Fibroblast of pulmonary artery (primary cell): ENCODE results near the gene DRC1.

Experiments
- DNase-seq: peaks from one replicate; pipeline ENCODE4 v3.0.0-alpha.2; 2010; ENCODE audit warnings: low read depth
- H3K4me3 ChIP-seq: replicated peaks from 2 replicates; pipeline ENCODE4 v1.5.1; 2011; ENCODE audit warnings: low read depth, mild to moderate bottlenecking, control low read depth, low read length, moderate library complexity
- CTCF ChIP-seq: IDR thresholded peaks from 2 replicates; pipeline ENCODE4 v1.5.1; 2011; ENCODE audit warnings: mild to moderate bottlenecking, control low read depth, low read length, inconsistent platforms; ENCODE audit errors: missing control alignments

Gene DRC1

DNA sequence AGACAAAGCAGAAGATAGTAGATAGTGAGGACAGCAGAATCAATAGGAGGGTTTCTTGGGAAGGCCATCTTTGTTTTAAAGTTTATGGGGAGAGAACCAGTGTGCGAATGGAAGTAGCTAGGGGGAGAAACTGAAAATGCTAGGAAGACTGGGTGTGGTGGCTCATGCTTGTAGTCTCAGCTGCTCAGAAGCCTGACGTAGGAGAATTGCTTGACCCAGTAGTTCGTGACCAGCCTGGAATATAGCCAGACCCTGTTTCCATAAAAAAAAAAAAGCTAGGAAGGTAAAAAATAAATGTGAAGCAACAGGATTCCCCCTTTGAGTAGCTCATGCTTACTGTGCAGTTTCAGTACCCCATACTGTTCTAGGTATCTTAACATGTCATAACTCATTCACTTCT, 19.2 kb upstream of the DRC1 start:
- no peak overlapping the region for H3K4me3 ChIP-seq
- DNase-seq = no peak
- TF ChIP-seq CTCF = no peak

DNA sequence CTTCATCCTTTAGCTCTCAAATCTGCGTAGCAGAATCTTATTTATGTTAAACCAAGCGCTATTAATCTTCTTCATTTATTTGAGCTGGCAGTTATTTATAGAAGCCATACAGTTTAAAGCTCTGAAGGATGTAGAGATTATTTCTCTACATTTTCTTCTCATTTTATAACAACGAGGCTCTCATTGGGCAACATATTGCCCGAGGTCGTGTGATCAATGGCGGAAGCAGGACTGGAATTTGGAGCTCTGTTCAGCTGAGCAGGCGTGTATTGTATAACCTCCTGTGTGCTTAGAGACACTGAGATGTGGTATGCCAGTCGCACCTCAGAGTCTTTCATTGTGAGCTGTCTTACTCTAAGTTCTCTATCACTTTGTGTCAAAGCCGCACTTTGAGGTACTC, 17.5 kb upstream of the DRC1 start:
- no peak for DNase-seq
- no peak for TF ChIP-seq CTCF
- H3K4me3 ChIP-seq = no peak overlapping the region

GRCh38 chr2:26384597-26384996, 17.1 kb upstream of the DRC1 start:
- TF ChIP-seq CTCF = no peak
- DNase-seq = no peak

GRCh38 chr2:26387189-26387588, 14.5 kb upstream of the DRC1 start:
- H3K4me3 ChIP-seq = no peak overlapping the region
- no peak for TF ChIP-seq CTCF
- no peak for DNase-seq

More at GRCh38 chr2:26384597-26384996, 17.1 kb upstream of the DRC1 start:
- H3K4me3 ChIP-seq = no peak overlapping the region

- no peak for DNase-seq
- no peak for TF ChIP-seq CTCF
- H3K4me3 ChIP-seq = no peak overlapping the region
Observed at GRCh38 chr2:26394694-26395093, 7.0 kb upstream of the DRC1 start.

GRCh38 chr2:26395394-26395793, 6.3 kb upstream of the DRC1 start:
- no peak for TF ChIP-seq CTCF
- DNase-seq = no peak
- H3K4me3 ChIP-seq = no peak overlapping the region

GRCh38 chr2:26396734-26397298, 4.9 kb upstream of the DRC1 start:
- TF ChIP-seq CTCF = no peak
- no peak for DNase-seq
- H3K4me3 ChIP-seq = no peak overlapping the region
